Smooth muscle cell (in vitro differentiated cells): ENCODE results near the gene LARGE1. TPM values are rescaled to one million over a fixed set of nuclear protein-coding genes. Genes with fewer than 3 reads are reported as not detected.

Experiments used
- DNase-seq: peaks from one replicate; lab custom pipeline; 2025; ENCODE audit not compliant: unreplicated experiment; lab: John Stamatoyannopoulos, UW
- H2AFZ ChIP-seq: fragments of 200-600 bp; sonication (generic); 2 replicates; pipeline ENCODE4 v1.6.0; 2016; ENCODE audit warnings: antibody characterized with exemption, low read depth, mild to moderate bottlenecking
- H3F3A ChIP-seq: fragments of 200-600 bp; sonication (generic); 2 replicates; pipeline ENCODE4 v1.6.0; 2017; ENCODE audit warnings: antibody characterized with exemption, low read depth
- H3K27ac ChIP-seq: fragments of 200-600 bp; sonication (generic); 2 replicates; pipeline ENCODE4 v1.5.1; 2016; ENCODE audit warnings: low read depth, mild to moderate bottlenecking
- H3K27me3 ChIP-seq: fragments of 200-600 bp; sonication (generic); 2 replicates; pipeline ENCODE4 v1.6.1; 2016; ENCODE audit warnings: low read depth, mild to moderate bottlenecking
- H3K36me3 ChIP-seq: fragments of 200-600 bp; sonication (generic); 2 replicates; pipeline ENCODE4 v1.5.1; 2016; ENCODE audit warnings: low read depth
- H3K4me1 ChIP-seq: fragments of 200-600 bp; sonication (generic); 2 replicates; pipeline ENCODE4 v1.5.1; 2016; ENCODE audit warnings: low read depth
- H3K4me2 ChIP-seq: fragments of 200-600 bp; sonication (generic); 2 replicates; pipeline ENCODE4 v1.6.0; 2016; ENCODE audit warnings: mild to moderate bottlenecking
- H3K4me3 ChIP-seq: fragments of 200-600 bp; sonication (generic); 2 replicates; pipeline ENCODE4 v1.5.1; 2016; ENCODE audit warnings: mild to moderate bottlenecking
- H3K79me2 ChIP-seq: fragments of 200-600 bp; sonication (generic); 2 replicates; pipeline ENCODE4 v1.6.0; 2016; ENCODE audit warnings: low read depth, mild to moderate bottlenecking
- H3K9ac ChIP-seq: fragments of 200-600 bp; sonication (generic); 2 replicates; pipeline ENCODE4 v1.6.0; 2016; ENCODE audit warnings: low read depth
- H3K9me3 ChIP-seq: fragments of 200-600 bp; sonication (generic); replicated peaks from 2 replicates; pipeline ENCODE4 v1.5.1; 2016; ENCODE audit warnings: low read depth
- H4K20me1 ChIP-seq: fragments of 200-600 bp; sonication (generic); 2 replicates; pipeline ENCODE4 v1.6.0; 2016; ENCODE audit warnings: low read depth
- CTCF ChIP-seq: fragments of 200-600 bp; sonication (generic); IDR thresholded peaks from 2 replicates; pipeline ENCODE4 v1.5.1; 2017; ENCODE audit warnings: borderline replicate concordance, mild to moderate bottlenecking, antibody characterized with exemption; ENCODE audit not compliant: insufficient read depth, poor library complexity, severe bottlenecking
- WGBS: methylation state at CpG from one replicate; pipeline ENCODE4 v1.1.7; 2016; ENCODE audit warnings: low lambda C conversion rate; 5-methylcytosine and 5-hydroxymethylcytosine counted together
- polyA plus RNA-seq: library from polyadenylated mRNA; unstranded; fragments of >200 nt; fragmentation: Nextera tagmentation; extraction: Ambion mirVana; gene quantifications from 2 replicates; pipeline ENCODE4 v1.2.1, GENCODE V29; 2016
- total RNA-seq: library from RNA; depleted of rRNA; stranded (reverse); fragments of >200 nt; gene quantifications from 2 replicates; pipeline ENCODE4 v1.2.3, GENCODE V29; 2014

The LARGE1 gene
- total and polyA plus RNA-seq, 2 experiments from 2014 or later = 11.9 to 18.0 TPM

- Histone ChIP-seq H4K20me1 (peaks cover 67% of the 10 kb centered on the region), H3F3A (no peaks in the 10 kb centered on the region), H2AFZ (no peak overlapping the region), H3K4me1 (peaks cover 16% of the 10 kb centered on the region), H3K27me3 (no peaks in the 10 kb centered on the region), H3K9me3 (no peaks in the 10 kb centered on the region), H3K4me2 (peak overlapping the region; percentile 62), H3K4me3 (no peak overlapping the region), H3K36me3 (no peaks in the 10 kb centered on the region), H3K9ac (no peak overlapping the region), H3K79me2 (peaks cover 7% of the 10 kb centered on the region), H3K27ac (no peak overlapping the region)
- no peak for DNase-seq
- TF ChIP-seq CTCF = no peak
- 68% methylated on average over 12 of the region's 12 CpGs for WGBS
Observed at GRCh38 chr22:33896575-33897447, 23.5 kb downstream of the LARGE1 start.

GRCh38 chr22:33896154-33896553, 24.1 kb downstream of the LARGE1 start:
- Histone ChIP-seq H3K4me1 (peaks cover 16% of the 10 kb centered on the region), H2AFZ (no peak overlapping the region), H3K4me3 (no peak overlapping the region), H3K9me3 (no peaks in the 10 kb centered on the region), H3K36me3 (no peaks in the 10 kb centered on the region), H3F3A (no peaks in the 10 kb centered on the region), H3K4me2 (no peak overlapping the region), H3K27me3 (no peaks in the 10 kb centered on the region), H3K9ac (no peak overlapping the region), H3K27ac (no peak overlapping the region), H4K20me1 (peaks cover 68% of the 10 kb centered on the region), H3K79me2 (peaks cover 7% of the 10 kb centered on the region)
- DNase-seq = no peak
- no peak for TF ChIP-seq CTCF
- 89% methylated on average over 3 of the region's 3 CpGs for WGBS

GRCh38 chr22:33895444-33895843, 24.8 kb downstream of the LARGE1 start:
- Histone ChIP-seq H3K27me3 (no peaks in the 10 kb centered on the region), H3K4me3 (no peak overlapping the region), H3K4me2 (no peak overlapping the region), H3K4me1 (peaks cover 16% of the 10 kb centered on the region), H3K9me3 (no peaks in the 10 kb centered on the region), H3F3A (no peaks in the 10 kb centered on the region), H3K9ac (no peak overlapping the region), H3K36me3 (no peaks in the 10 kb centered on the region), H3K27ac (no peak overlapping the region), H2AFZ (no peak overlapping the region), H4K20me1 (peaks cover 74% of the 10 kb centered on the region), H3K79me2 (peaks cover 7% of the 10 kb centered on the region)
- 97% methylated on average over 2 of the region's 2 CpGs for WGBS
- TF ChIP-seq CTCF = no peak
- no peak for DNase-seq
